ENCODE measurements around the gene CENPO.

GRCh38 chr2:24747299-24747698 is 45.9 kb upstream of the CENPO start:
- TF ChIP-seq SP1 (CRISPR knock-in tag; conservative IDR thresholded peaks at IDR 0.05) (no peak), IRF2 (CRISPR knock-in tag; IDR thresholded peaks at IDR 0.05; ENCODE audit: borderline replicate concordance, low read depth) (no peak), TEAD4 (CRISPR knock-in tag; IDR thresholded peaks at IDR 0.05) (no peak), CBFB (CRISPR knock-in tag; IDR thresholded peaks at IDR 0.05; ENCODE audit: low read depth) (no peak), TCF7 (CRISPR knock-in tag; IDR thresholded peaks at IDR 0.05; ENCODE audit: low read depth) (no peak), ZBTB43 (CRISPR knock-in tag; IDR thresholded peaks at IDR 0.05) (no peak), ATF3 (CRISPR knock-in tag; conservative IDR thresholded peaks at IDR 0.05) (no peak), FOXJ3 (CRISPR knock-in tag; IDR thresholded peaks at IDR 0.05; ENCODE audit: borderline replicate concordance) (no peak)
- TF ChIP-seq, protein P1, sequence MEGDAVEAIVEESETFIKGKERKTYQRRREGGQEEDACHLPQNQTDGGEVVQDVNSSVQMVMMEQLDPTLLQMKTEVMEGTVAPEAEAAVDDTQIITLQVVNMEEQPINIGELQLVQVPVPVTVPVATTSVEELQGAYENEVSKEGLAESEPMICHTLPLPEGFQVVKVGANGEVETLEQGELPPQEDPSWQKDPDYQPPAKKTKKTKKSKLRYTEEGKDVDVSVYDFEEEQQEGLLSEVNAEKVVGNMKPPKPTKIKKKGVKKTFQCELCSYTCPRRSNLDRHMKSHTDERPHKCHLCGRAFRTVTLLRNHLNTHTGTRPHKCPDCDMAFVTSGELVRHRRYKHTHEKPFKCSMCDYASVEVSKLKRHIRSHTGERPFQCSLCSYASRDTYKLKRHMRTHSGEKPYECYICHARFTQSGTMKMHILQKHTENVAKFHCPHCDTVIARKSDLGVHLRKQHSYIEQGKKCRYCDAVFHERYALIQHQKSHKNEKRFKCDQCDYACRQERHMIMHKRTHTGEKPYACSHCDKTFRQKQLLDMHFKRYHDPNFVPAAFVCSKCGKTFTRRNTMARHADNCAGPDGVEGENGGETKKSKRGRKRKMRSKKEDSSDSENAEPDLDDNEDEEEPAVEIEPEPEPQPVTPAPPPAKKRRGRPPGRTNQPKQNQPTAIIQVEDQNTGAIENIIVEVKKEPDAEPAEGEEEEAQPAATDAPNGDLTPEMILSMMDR (IDR thresholded peaks at IDR 0.05) = no peak
